Brain pericyte (primary cell): ENCODE measurements around the gene PAX3.

ENCODE experiments used
- DNase-seq: peaks from one replicate; pipeline ENCODE4 v3.0.0-alpha.2; 2012; ENCODE audit warnings: low read depth, low spot score

PAX3 gene

DNA sequence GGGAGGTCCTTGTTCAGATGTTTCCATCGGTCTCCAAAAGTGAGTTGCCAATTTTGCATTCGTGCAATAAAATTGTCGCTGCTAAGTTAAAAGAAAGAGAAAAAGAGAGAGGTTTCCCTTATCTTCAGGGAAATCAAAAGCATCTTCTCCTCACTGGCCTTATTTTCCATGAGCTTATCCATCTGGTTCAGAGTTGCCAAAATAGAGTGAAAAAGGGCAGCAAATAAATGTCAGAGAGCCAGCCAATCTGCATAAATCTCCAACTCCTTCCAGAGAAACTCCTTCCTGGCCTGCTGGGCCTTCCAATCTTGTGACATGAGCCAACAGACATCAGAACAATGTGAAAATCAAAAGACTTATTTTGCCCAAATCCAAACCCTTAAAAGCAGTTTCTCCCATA is 28.4 kb downstream of the PAX3 start:
- no peak for DNase-seq

DNA sequence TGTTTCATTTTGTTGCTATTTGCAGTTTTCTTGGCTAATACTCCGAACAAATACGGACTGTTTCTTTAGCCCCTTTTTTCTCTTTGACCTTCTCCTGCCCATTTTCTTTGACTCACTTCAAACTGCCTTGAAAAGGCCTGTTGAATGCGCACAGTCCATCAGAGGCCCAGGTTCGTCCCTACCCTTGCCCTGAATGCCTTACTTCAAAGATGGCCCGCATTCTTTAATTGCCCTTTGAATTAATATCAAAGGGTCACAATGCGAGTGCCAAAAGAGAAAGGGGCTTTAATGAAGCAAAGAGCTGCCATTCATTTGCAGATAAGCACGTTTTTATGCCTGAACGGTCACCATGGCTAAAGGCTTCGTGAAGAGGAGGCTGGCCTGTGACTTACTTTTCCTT is 29.7 kb downstream of the PAX3 start:
- no peak for DNase-seq

DNA sequence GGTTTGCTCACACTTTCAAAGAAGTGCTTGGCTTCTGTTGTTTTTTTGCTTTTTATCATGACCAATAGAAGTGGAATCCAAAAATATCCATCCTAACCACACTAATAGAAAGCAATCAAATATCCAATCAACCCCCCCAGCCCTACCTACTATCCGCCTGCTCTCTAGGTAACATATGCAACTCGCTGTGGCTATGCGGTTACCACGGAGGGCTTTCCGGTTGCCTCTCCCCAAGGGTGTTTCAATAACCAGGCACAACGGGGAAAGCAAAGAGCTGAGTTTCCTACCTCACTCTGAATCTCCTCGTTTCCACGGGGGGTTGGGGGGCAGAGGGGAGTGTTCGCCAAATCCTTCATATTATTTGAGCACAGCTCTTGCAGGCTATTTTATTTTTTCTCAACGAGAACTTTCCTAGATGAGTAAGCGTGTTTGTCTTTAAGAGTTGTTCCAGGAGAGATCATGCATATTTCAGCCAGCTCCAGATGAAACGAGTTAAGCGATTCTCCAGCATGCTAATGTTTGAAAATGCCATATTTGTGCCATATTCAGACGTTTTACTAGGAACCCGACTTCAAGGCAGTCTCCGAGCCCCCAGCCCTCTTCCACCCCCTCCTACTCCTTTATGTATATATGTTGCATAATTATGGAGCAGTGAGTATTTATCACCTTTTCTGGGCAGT is 30.3 kb downstream of the PAX3 start:
- DNase-seq = no peak

DNA sequence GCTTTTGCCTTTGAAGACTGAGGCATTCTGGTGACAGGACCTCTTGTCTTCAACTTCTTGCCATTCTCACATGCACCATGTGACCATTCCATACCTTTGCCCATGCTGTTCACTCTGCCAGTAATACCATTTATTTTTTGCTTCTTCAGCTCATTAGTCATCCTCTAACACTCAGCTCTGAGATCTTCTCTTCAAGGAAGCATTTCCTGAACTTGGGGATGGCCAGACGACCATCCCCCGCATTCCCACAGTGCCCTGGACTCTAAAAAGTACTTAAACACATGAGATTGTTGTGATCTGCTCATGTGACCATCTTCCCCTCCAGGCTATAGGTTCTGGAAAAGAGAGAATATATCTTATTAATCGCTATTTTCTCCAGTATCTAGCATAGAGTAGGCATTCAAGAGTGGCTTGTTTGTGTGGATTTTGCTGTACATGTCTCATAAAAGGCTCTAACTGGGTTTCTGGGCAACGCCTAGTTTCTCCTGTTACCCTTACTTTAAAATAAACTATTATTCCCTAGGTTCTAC is 33.9 kb downstream of the PAX3 start:
- DNase-seq = no peak

DNA sequence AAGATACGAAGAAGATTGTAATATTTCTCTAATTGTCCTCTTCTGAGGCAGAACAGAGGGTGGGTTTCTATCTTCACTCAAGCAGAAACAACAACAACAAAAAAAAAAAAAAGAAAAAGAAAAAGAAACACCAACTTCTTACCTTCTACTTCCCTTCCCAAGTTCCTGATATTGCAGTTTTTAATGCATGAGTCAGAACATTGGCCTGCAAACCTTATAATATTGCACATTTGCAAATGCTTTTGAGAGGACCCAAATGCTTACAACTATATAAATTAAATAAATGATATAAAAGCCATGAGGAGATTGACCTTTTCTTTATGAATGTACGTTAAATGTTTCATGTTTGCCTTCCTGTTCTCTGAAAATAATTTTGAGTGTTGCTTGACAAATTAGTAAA is 37.3 kb downstream of the PAX3 start:
- DNase-seq = no peak

DNA sequence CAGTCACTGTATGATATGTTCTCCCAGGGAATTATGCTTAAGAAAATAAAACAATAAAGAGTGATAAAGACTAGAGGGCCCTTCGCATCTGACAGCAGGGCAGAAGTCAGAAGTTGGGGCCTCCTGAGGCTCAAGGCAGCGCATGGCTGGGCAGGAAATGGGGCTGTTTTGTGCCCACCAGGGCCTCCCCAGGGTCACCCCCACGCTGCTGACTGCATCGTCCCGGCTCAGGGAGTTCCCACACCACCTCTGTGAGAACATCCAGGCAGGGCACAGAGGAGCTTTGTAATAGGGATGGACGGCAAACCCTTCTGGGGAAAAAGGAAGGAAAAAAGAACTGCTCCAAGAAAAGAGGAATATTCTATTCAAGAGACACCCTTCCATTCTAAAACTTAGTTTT is 41.2 kb downstream of the PAX3 start:
- DNase-seq = no peak

DNA sequence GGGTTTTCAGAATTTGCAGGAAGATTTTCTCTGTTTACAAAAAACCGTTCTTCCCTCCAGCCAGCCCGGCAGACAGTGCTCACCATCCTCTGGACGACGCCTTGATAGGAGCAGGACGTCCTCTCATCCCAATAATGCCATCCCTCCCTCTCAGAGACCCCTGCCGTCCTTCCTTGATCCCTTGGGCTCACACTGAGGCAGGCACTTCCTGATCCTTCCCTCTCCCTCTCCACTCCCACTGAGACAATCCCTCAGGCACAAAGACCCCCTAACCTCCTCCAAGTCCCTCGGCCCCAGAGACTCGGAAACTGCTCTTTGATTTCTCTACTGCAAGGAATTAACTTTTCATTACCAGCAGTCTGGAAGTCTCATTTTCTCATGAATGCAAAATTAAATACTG is 42.5 kb downstream of the PAX3 start:
- no peak for DNase-seq

DNA sequence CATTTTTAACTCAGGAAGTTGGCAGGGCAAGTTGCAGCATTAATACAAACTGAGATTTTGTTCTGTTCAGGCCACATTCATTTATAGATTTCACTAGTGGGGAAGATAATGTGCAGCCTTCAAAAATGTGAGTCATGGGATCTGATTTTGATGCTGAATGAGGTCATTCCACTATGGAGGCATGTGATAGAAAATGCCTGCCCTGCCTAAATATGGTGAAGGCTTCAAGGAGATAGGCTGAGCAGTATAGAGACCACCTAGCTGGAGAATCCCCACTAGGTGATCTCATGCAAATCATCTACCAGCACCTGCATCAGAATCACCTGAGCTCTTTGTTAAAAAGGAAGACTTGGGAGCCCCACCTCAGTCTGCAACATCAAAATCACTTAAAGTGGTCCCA is 43.7 kb downstream of the PAX3 start:
- DNase-seq = no peak

DNA sequence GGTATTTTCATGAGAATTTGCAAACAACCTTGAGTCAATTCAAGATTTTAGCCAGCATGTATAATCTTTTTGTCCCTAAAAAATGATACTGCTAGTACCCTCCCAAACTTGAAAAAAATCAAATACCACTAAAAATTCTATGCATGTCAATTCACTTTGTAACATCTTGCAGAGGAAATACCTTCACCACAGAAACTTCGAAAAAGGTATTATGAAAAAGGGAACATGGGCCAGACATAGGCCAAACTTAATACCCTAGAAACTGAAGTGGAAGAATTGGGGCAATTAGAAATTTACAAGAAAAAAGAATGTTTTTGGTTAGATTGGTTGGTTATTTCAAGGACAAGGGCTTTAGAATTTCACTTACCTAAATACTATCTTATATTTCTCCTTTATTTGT is 48.5 kb downstream of the PAX3 start:
- no peak for DNase-seq

DNA sequence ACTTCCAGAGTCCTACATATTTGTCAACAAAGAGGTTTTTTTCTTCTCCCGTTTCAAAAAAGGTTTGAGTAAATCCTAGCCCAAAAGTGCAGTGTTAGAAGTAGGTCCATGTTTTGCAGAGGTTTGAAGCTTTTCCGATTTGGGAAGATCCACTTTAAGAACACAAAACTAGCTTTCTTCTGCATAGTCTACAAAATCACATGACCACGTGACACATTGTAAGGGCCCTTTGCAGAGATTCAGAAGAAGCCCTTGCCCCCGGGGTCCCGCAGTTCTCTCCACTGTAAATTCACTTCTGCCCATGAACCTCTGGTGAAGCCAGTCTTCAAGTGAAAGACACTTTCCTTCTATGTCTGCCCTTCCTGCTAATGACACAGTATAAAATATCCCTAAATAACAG is 49.4 kb downstream of the PAX3 start:
- DNase-seq = no peak

DNA sequence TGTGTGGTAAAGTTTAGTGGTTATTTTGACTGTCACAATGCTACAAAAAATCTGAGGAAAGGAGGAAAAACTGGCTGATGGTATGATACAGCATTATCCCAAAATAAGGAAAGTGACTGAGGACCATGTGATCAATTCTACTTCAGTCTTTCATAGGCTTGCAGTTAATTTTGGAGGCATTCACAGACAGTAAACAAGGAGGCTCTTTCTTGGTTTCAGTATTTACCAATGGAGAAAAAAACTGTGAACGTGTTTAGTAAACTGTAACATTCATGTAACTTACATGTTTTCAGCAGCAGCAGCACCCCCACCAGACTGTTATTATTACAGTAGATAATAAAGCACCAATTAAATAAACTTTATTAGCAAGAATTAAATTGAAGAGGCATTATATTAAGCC is 50.0 kb downstream of the PAX3 start:
- DNase-seq = no peak

DNA sequence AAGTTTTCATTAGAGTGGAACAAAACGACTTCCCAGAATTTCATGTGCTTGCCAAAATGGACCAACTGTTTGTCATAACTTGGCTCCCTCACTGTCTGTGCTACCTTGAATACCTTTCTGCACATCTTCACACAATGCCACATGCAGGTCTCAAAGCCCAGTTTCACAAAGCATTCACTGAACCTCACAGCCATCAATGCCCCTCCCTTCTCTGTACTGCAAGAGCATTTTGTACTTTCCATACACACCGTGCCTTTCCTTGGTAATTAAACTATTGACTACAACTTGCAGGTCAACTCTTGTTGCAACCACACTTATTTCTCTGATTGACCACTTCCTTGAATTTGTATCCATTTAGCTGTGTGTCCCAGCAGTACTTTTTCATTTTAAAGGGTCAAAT is 50.5 kb downstream of the PAX3 start:
- no peak for DNase-seq

DNA sequence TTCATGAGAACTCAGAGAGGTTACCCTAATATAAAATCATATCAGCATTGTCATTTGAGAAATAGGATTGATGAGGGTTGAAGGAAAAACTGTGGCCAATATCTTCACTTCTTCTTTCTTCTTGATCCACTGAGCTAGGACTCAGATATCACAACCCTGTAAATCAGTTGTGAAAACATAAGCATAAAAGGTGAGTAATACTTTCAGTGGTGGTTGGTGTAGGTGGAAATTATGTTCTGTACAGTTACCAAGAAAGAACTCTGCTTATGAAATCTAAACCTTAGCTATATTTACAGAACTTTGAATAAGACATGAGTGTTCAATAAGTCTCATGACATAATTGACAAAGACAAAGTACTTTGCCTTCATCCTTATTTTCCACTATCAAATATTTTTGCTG is 56.3 kb downstream of the PAX3 start:
- no peak for DNase-seq

DNA sequence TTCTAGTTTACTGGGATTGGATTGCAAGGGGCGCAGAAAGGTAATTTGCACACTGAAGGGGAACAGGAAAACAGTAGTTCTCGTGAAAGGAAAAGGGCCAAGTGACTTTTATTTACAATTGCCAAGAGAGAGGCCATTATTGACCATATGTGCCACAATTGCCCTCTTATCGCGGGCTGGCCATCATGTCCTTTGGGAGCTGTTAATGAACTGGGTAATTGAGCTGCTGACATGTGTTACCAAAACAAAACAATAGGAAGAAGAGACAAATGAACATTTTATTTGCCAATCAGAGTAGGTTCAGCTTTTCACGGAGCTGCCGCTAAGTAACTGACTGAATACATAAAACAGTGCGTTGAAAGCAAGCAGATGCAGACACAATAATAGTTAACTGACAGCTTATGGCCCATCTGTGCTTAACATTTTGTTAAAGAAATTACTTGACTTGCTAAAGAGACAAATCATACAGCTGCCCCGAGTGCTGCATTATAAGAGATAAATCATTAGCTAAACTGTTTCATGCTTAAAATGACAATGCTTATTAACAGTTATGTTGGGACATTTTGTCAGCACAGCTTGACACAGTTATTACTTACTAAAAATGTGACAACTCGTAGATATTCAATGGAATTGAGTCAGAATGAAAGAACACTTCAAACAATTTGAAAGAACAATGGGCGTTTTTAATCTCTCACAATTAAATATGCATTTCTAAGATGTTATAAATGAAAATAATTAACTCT is 57.5 kb downstream of the PAX3 start:
- no peak for DNase-seq

DNA sequence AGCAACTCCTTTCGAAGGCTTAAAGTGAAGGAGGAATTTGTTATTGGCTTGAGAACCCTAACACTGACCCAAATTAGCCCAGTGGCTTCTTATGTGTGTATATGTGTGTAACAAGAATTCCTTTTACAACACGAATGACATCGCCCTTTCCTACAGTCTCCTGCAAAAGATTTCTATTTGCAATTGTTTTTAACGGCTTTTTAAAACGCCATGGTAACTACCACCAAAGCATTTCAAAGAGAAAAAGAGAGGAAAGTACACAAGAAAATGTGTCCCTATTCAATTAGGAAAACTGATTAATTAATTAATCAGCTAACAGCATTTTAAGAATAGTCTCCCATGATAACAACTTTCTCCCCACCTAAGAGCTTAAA is 58.1 kb downstream of the PAX3 start:
- no peak for DNase-seq

DNA sequence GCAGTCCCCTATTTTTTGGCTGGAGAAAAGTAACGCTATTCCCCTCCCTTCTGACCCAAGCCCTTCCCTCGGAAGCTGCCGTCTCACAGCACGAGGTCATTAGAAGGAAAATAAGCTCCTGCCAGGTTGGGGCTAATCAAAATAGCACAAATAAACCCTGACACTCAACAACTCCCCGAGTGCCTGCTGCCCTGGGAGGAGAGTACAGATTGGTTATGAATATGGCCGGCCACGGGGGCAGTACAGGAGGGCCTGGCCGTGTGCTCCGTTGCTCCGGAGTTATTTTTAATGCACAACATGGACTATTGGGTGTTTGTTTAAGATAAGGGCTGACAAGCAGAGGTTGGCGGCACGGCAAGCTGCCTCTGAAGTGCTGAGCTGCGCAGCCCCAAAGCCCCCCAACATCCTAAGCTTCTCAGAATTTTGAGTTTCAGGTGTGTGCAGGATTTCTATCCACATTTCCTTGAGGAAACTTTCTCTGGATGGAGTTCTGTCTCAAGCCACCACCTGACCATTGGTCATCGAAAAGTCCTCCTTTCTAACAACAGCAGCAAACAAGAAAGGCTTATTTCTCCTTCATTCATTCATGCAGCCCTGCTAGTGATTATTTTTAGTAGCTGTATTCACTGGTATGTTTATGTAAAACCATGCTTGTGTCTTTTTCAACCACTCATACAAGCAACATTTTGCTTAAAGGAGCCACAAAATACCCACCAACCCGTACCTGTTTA is 58.7 kb downstream of the PAX3 start:
- DNase-seq = no peak

DNA sequence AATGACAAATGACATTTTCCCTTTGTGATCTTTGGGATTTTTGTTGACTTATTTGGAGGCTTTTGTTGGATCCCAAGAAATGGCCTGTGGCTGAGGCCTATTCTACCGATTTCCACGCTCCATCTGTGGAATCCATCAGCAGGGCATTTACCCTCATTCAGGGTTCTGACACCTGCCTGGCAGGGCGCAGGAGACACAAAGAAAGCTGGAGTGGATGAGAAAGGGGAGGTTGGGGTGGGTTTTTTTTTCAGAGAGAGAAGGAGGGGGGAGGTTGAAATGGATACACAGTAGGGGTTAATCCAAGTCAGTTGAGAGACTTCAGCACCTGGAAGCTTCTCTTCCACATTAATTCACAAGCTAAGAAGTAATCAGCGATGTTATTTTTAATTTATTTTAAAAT is 59.7 kb downstream of the PAX3 start:
- no peak for DNase-seq

DNA sequence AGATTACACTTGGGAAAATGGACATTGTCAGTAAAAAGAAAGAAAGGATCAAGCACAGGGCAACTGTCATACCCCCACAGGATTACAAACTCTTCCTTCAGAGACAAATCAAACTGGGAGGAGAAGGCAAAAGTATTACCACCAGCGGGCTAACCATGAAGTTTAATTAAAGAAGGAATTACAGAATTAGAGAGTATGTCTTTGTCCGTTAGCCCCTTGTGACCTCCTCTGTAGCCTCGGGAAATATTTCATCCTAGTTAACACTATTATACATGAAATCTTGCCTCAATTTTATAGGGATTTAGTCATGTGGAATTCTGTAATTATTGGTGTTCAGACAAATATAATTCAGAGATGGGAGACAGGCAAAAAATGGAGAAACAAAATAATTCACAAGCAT is 60.7 kb downstream of the PAX3 start:
- DNase-seq = no peak

DNA sequence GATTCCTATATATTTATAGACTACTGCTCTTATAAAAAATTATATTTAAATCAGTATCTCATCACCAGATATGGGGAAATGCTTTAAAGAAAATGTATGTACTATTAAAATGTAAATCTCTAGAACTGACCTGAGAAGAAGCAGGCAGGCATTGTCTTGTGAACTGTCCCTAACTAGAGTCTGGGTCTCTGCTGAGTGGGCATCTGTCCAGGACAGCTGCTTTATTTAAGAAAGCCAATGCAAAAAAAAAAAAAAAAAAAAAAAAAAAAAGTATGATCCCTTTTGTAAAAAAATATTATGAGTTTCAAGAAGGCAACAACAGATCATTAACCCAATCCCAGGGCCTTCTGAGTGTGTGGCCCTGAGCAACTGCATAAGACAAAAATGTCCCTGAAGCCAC is 66.0 kb downstream of the PAX3 start:
- no peak for DNase-seq

DNA sequence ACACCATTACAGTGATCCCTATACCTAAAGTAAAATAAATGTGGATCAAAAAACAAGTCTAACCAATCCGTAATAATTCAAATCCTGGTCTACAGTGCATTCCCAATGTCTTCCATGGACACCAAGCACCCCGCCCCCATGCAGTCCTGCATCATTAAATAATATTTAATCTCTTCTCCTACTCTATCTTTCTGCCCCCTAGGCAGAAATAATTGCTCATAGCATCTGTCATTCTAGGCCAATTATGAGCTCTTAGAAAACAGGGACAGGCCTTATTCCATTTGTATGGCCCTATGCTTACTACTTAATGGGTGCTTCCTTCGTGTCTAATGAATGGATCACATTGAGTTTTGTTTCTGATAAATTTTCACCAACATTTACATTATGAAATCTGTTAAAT is 66.4 kb downstream of the PAX3 start:
- no peak for DNase-seq

DNA sequence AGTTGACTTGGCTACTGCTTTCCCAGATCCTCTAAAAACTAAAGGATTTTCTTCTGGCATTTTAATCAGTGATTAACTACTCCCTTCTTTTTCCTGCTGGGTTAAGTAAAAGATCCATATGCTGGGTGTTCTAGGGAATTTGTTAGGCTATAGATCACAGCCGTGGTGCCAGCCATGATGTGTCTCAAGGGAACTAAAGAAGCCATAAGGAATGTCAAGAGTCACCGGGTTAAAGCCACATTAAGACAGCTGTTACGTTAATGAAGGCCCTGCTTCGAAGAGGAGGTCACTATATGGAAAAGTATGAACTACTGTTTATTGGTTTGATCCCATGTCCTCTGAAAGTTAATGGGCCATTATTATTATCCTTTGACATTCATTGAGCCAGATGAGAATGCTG is 70.7 kb downstream of the PAX3 start:
- DNase-seq = no peak

DNA sequence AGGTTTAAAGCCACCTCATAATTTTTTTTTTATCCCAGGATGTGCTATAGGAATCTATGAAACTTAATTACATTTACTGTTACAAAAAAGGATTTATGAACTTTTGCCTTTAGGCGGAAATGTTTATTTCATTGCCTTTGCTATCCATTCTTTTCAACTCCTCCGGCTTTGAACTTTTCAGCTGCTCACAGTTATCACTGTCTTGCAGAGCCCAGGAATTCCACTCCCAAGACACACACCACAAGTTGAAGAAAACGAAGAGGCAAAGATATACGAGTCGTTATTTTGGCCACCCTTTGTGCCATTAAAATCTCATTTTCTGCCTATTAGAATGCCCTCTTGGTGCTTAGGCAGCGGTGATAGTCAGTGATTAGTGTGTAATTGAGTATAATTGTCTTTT is 80.0 kb downstream of the PAX3 start:
- DNase-seq = no peak

DNA sequence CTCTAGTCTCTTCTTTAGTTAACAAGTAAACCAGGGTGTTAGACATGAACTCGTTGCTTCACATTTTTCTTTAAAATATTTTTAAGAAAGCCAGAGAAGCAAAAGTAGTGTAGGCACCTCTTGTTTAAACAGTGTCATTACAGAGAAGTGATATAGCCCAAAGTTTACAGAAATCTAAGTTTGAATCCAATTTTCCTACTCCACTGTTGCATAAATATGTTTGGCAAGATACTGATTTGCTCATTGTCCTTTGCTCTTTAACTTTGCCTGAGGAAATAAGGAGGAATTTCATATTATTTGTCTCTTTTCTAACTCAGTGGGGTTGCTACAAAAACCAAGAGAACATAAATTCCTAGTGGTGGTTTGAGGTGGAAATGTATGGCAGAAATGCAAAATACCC is 81.1 kb downstream of the PAX3 start:
- no peak for DNase-seq
